PC-3 (cell line): Measurements from ENCODE around the gene ZFP62. TPM values are rescaled to one million over a fixed set of nuclear protein-coding genes. Genes with fewer than 3 reads are reported as not detected.

Source experiments
- ATAC-seq: fragments of 200-7000 bp; cut with Tn5 transposase; 2 replicates; pipeline ENCODE4 v1.9.1; 2020; ENCODE audit warnings: mild to moderate bottlenecking, moderate library complexity
- BruUV-seq: library from RNA; stranded (reverse); fragments of 400-500 nt; replicated peaks from 2 replicates; lab custom pipeline; 2021; lab: Mats Ljungman, UMichigan
- CTCF ChIA-PET: fragments of 300-600 bp; sonication (Branson Sonifier 250); formaldehyde crosslinking; loops from one replicate; lab custom pipeline; 2022; ENCODE audit warnings: antibody characterized with exemption; lab: Charles Lee
- POLR2A ChIA-PET: fragments of 300-600 bp; sonication (Branson Sonifier 250); formaldehyde crosslinking; loops from one replicate; lab custom pipeline; 2022; ENCODE audit warnings: antibody characterized with exemption; ENCODE audit not compliant: unreplicated experiment; lab: Charles Lee
- DNase-seq: peaks from one replicate; pipeline ENCODE4 v3.0.0-alpha.2; 2015
- H2AFZ ChIP-seq: fragments of 300-600 bp; sonication (generic); 2 replicates; pipeline ENCODE4 v1.6.0; 2016; ENCODE audit warnings: antibody characterized with exemption, low read length
- H3F3A ChIP-seq: fragments of 300-600 bp; sonication (generic); one replicate; pipeline ENCODE4 v1.6.0; 2017; ENCODE audit warnings: antibody characterized with exemption, low read length, control low read depth, mild to moderate bottlenecking; ENCODE audit not compliant: unreplicated experiment
- H3K27ac ChIP-seq: fragments of 300-600 bp; sonication (generic); 2 replicates; pipeline ENCODE4 v1.5.1; 2016; ENCODE audit warnings: mild to moderate bottlenecking, low read length
- H3K27me3 ChIP-seq: fragments of 300-600 bp; sonication (generic); 2 replicates; pipeline ENCODE4 v1.6.1; 2016; ENCODE audit warnings: low read length, mixed read lengths
- H3K36me3 ChIP-seq: fragments of 300-600 bp; sonication (generic); 2 replicates; pipeline ENCODE4 v1.6.1; 2016; ENCODE audit warnings: low read depth, mixed run types, low read length, mixed read lengths
- H3K4me1 ChIP-seq: fragments of 300-600 bp; sonication (generic); 2 replicates; pipeline ENCODE4 v1.5.1; 2016; ENCODE audit warnings: low read length; ENCODE audit not compliant: insufficient read depth
- H3K4me2 ChIP-seq: fragments of 300-600 bp; sonication (generic); 2 replicates; pipeline ENCODE4 v1.6.0; 2016; ENCODE audit warnings: low read length
- H3K4me3 ChIP-seq: fragments of 300-600 bp; sonication (generic); 2 replicates; pipeline ENCODE4 v1.5.1; 2016; ENCODE audit warnings: mild to moderate bottlenecking, low read length, mixed read lengths
- H3K79me2 ChIP-seq: fragments of 300-600 bp; sonication (generic); 2 replicates; pipeline ENCODE4 v1.6.1; 2017; ENCODE audit warnings: low read length, mixed read lengths
- H3K9ac ChIP-seq: fragments of 300-600 bp; sonication (generic); 2 replicates; pipeline ENCODE4 v1.6.0; 2016; ENCODE audit warnings: mild to moderate bottlenecking, low read length
- H3K9me2 ChIP-seq: fragments of 300-600 bp; sonication (generic); replicated peaks from 2 replicates; pipeline ENCODE4 v1.6.1; 2016; ENCODE audit warnings: mixed run types, low read length, mixed read lengths
- H3K9me3 ChIP-seq: fragments of 300-600 bp; sonication (generic); 2 replicates; pipeline ENCODE4 v1.6.1; 2016; ENCODE audit warnings: low read length, mixed read lengths
- H4K20me1 ChIP-seq: fragments of 300-600 bp; sonication (generic); 2 replicates; pipeline ENCODE4 v1.6.1; 2016; ENCODE audit warnings: low read length, mixed read lengths
- CTCF ChIP-seq: fragments of 300-600 bp; sonication (generic); conservative IDR thresholded peaks from 2 replicates; pipeline ENCODE4 v1.5.1; 2017; ENCODE audit warnings: antibody characterized with exemption, low read depth, mild to moderate bottlenecking, low read length
- EZH2 ChIP-seq: fragments of 300-600 bp; sonication (generic); IDR thresholded peaks from one replicate; pipeline ENCODE4 v1.6.1; 2017; ENCODE audit warnings: antibody characterized with exemption, mild to moderate bottlenecking, low read length; ENCODE audit not compliant: unreplicated experiment
- EZH2phosphoT487 ChIP-seq: fragments of 300-600 bp; sonication (generic); IDR thresholded peaks from 2 replicates; pipeline ENCODE4 v1.6.1; 2018; ENCODE audit warnings: mild to moderate bottlenecking, antibody characterized with exemption, low read length, borderline replicate concordance
- intact Hi-C: fragments of 100-400 bp; cut with micrococcal nuclease; formaldehyde crosslinking; loops from 2 replicates; pipeline ENCODE4 v1.9.0; 2023
- total RNA-seq: library from RNA; depleted of rRNA; stranded (reverse); fragments of >200 nt; gene quantifications from 2 replicates; pipeline ENCODE4 v1.2.3, GENCODE V29; 2014

Gene ZFP62
- total RNA-seq, 1 experiment from 2014 or later: 24.3 TPM

- Histone ChIP-seq H3K9me2 (no peaks in the 10 kb centered on the region), H3K79me2 (no peaks in the 10 kb centered on the region), H3K27me3 (no peaks in the 10 kb centered on the region), H3K9ac (no peak overlapping the region), H2AFZ (no peak overlapping the region; the same call in 1 of the 2 replicates), H3K4me2 (no peak overlapping the region), H3K4me1 (no peaks in the 10 kb centered on the region), H3F3A (no peaks in the 10 kb centered on the region), H4K20me1 (no peaks in the 10 kb centered on the region), H3K9me3 (no peaks in the 10 kb centered on the region), H3K36me3 (no peaks in the 10 kb centered on the region), H3K4me3 (no peak overlapping the region), H3K27ac (no peak overlapping the region)
- ChIA-PET POLR2A (interaction anchor here (0.6 kb wide), 1 partner anchor 13 kb away, joined by 6 read pairs; no protein-coding TSS in a partner anchor), CTCF (interaction anchor here (0.5 kb wide), 1 partner anchor 37 kb away, joined by 7 read pairs; no protein-coding TSS in a partner anchor)
- intact Hi-C loops: no loop called here
- TF ChIP-seq EZH2phosphoT487: no peak
- TF ChIP-seq CTCF: no peak
- no peak for TF ChIP-seq EZH2
- DNase-seq (no peak), ATAC-seq (no peak)
- BruUV-seq: no TSS peak
These were observed 43.0 kb downstream of the ZFP62 start for GRCh38 chr5:180817893-180818674.

DNA sequence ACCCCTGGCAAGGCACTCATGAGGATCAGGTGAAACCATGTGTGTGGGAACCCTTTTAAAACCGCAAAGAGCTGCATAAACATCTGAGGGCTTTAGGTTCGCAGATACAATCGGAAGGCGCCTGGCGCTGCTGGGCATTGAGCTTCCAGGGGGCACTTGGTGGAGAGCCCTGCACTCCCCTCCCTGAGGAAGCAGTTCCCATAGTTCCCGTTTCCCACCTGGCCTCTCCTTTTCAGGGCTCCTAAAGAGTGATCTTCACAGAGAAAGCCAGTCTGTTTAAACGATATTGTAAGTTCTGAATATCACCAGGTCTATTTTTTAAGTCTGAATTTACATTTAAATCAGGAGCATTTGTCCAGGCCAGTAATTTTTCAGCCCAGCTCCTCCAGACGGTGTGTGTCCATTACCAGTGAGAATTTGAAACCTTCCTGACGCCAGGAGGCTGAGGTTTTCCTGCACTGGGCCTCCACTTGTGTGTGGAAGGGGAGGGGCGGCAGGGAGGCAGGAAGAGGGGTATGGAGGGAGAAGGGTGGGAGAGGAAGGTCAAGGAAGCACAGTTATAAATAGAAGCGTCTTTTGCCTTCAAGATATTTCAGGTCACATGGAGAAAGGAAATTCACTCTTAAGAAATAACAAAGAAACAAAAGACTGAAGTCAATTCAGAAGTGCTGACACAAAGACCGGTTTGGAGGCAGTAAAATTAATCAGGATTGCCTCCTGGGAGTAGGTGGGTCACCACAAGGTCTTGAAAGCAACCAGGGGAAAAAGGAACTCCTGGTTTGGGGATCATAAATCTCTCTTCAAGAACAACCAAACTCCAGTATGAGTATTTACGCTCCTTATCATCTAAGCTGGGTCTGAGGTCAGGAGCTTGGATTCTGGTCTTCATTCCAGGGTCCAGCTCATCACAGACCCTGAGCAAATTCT, 44.2 kb downstream of the ZFP62 start:
- Histone ChIP-seq H3K9me2 (no peaks in the 10 kb centered on the region), H3K9ac (no peak overlapping the region), H4K20me1 (no peaks in the 10 kb centered on the region), H3K36me3 (no peaks in the 10 kb centered on the region), H3K4me1 (peaks cover 1% of the 10 kb centered on the region; the same call in 1 of the 2 replicates), H3K27me3 (no peaks in the 10 kb centered on the region), H3K79me2 (no peaks in the 10 kb centered on the region), H3K9me3 (no peaks in the 10 kb centered on the region), H2AFZ (peak overlapping the region; percentile 27), H3K4me2 (no peak overlapping the region), H3K4me3 (no peak overlapping the region), H3K27ac (no peak overlapping the region), H3F3A (no peaks in the 10 kb centered on the region)
- ChIA-PET CTCF (no interaction called here), POLR2A (interaction anchor here (0.6 kb wide), 1 partner anchor 15 kb away, joined by 6 read pairs; no protein-coding TSS in a partner anchor)
- no peak for TF ChIP-seq CTCF
- TF ChIP-seq EZH2phosphoT487: no peak
- no peak for TF ChIP-seq EZH2
- DNase-seq (no peak), ATAC-seq (no peak)
- intact Hi-C loops: no loop called here
- BruUV-seq: no TSS peak
